ENCODE measurements around the gene MITF. TPM values are rescaled to one million over a fixed set of nuclear protein-coding genes. Genes with fewer than 3 reads are reported as not detected.
"Not testable (repeated sequence)": the region's sequence is repeated elsewhere in the genome, so short reads cannot be mapped to it uniquely, and the experiment has no call there.

Gene MITF
- total RNA-seq, 2 experiments from 2014 or later, result 1.4 to 1.6 TPM

GRCh38 chr3:69774029-69774428, 34.8 kb downstream of the MITF start:
- Mint-ChIP-seq H3K4me1 (no peaks in the 10 kb centered on the region), H3K27ac (no peak overlapping the region), H3K27me3 (no peaks in the 10 kb centered on the region), H3K4me3 (no peak overlapping the region), H3K36me3 (no peaks in the 10 kb centered on the region), H3K9me3 (no peaks in the 10 kb centered on the region)
- no peak for DNase-seq
- POLR2A ChIA-PET, result no interaction called here
- no peak for ATAC-seq (ENCODE audit: low read depth)

DNA sequence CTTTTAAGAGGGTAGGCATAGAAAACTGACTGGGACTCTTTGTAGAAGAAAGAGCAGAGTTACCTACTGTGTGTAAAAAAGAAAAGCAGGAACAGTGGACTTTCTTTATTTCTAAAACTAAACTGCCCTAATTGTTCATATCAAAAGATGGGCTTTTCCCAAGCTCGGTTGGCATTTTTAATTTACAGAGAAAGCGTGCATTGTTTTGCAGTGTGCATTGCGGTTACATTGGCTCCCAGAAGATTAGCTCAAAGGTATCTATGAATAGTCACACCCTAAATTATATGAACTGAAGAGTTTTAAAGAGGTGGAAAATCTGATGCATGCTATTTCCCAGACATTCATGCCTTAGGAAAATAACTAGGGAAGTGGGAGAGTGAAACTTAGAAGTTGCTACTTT, 36.5 kb downstream of the MITF start:
- no peaks in the 10 kb centered on the region for H3K36me3 Mint-ChIP-seq
- no peak for ATAC-seq (ENCODE audit: low read depth)
- DNase-seq, result no peak

GRCh38 chr3:69776289-69776688, 37.0 kb downstream of the MITF start:
- H3K27ac Mint-ChIP-seq, result no peak overlapping the region
- H3K9me3 Mint-ChIP-seq, result no peaks in the 10 kb centered on the region
- no peaks in the 10 kb centered on the region for H3K4me1 Mint-ChIP-seq
- POLR2A ChIA-PET, result no interaction called here
- no peaks in the 10 kb centered on the region for H3K36me3 Mint-ChIP-seq
- ATAC-seq (ENCODE audit: low read depth) (no peak), DNase-seq (no peak)
- H3K4me3 Mint-ChIP-seq, result no peak overlapping the region
- H3K27me3 Mint-ChIP-seq, result no peaks in the 10 kb centered on the region

More for the DNA sequence above, 36.5 kb downstream of the MITF start:
- no peaks in the 10 kb centered on the region for H3K27me3 Mint-ChIP-seq
- no peak overlapping the region for H3K27ac Mint-ChIP-seq
- H3K9me3 Mint-ChIP-seq, result no peaks in the 10 kb centered on the region
- no peak overlapping the region for H3K4me3 Mint-ChIP-seq
- H3K4me1 Mint-ChIP-seq, result no peaks in the 10 kb centered on the region
- POLR2A ChIA-PET, result no interaction called here

- ATAC-seq (ENCODE audit: low read depth) (no peak), DNase-seq (no peak)
- Mint-ChIP-seq H3K4me1 (no peaks in the 10 kb centered on the region), H3K27ac (no peak overlapping the region), H3K36me3 (no peaks in the 10 kb centered on the region), H3K9me3 (no peaks in the 10 kb centered on the region), H3K27me3 (no peaks in the 10 kb centered on the region), H3K4me3 (no peak overlapping the region)
- POLR2A ChIA-PET, result no interaction called here
Observed at GRCh38 chr3:69776920-69777581, 37.8 kb downstream of the MITF start.

DNA sequence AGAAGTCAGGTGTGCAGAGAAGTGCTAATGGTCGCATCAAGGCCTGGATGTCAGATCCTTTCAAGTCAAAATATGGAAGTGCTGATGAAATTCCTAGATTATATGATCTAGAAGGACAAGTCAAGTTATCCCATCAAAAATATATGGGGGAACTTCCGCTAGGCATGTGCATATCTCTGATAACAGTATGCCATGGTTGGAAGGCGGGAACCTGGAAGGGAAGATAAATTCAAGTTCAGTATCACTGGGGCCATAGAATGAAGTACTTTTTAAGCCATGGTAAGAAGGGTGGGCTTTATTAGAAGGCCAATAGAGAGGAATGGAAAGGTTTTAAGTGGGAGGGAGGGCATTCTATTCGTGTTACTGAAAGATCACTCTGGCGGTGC, 38.3 kb downstream of the MITF start:
- DNase-seq, result no peak
- no peak overlapping the region for H3K27ac Mint-ChIP-seq
- no peaks in the 10 kb centered on the region for H3K9me3 Mint-ChIP-seq
- H3K36me3 Mint-ChIP-seq, result no peaks in the 10 kb centered on the region
- H3K4me3 Mint-ChIP-seq, result no peak overlapping the region
- H3K4me1 Mint-ChIP-seq, result no peaks in the 10 kb centered on the region
- ATAC-seq (ENCODE audit: low read depth), result no peak
- no peaks in the 10 kb centered on the region for H3K27me3 Mint-ChIP-seq
- POLR2A ChIA-PET, result no interaction called here

DNA sequence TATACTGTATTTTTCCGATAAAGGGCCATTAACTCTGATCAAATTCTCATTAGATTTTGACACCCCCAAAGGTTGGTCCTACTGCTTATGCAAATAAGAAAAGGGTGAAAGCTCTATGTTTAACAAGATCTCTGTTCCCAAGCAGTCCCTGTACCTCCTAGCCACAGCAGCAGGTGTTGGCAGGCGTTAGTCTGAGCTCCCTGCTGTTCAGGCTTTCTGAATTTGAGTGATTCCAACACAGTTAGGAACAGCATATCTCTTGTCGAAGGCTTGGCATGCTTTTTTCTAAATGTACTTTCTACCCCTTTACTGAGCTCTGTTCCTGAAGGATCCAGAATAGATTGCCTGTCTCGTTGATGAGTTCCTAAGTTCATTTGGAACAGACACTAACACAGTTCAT, 42.3 kb downstream of the MITF start:
- Mint-ChIP-seq H3K36me3 (no peaks in the 10 kb centered on the region), H3K9me3 (no peaks in the 10 kb centered on the region), H3K27me3 (no peaks in the 10 kb centered on the region), H3K4me3 (no peak overlapping the region), H3K4me1 (no peaks in the 10 kb centered on the region), H3K27ac (no peak overlapping the region)
- DNase-seq (no peak), ATAC-seq (ENCODE audit: low read depth) (no peak)
- POLR2A ChIA-PET, result no interaction called here

DNA sequence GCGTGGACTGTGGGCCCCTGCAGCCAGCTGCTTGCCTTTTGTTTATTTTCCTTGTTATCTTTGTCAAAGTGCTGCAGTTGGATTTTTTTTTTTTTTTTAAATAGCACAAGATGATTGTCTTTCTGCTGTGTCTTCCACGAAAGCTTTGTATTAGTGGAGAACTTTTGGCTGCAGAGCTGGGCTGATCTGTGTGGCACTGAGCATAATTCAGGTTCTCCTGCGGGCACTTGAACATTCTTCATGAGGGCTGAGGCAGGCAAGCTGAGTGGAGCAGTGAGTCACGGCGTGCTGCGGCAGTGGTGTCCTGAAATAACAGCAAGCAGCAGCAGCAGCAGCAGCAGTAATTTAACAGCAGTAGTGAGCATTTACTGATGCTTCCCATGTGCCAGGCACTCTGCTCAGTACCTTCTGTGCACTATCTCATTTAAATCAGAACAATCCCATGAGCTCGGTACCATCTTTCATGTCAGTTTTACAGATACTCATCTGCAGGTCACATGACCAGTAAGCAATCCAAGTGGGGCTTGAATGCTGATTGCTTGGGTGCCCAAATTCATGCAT, 45.8 kb downstream of the MITF start:
- no peaks in the 10 kb centered on the region for H3K36me3 Mint-ChIP-seq
- no peak overlapping the region for H3K27ac Mint-ChIP-seq
- no peaks in the 10 kb centered on the region for H3K27me3 Mint-ChIP-seq
- no peaks in the 10 kb centered on the region for H3K4me1 Mint-ChIP-seq
- DNase-seq, result no peak
- H3K4me3 Mint-ChIP-seq, result no peak overlapping the region
- POLR2A ChIA-PET, result no interaction called here
- ATAC-seq (ENCODE audit: low read depth), result no peak
- no peaks in the 10 kb centered on the region for H3K9me3 Mint-ChIP-seq

GRCh38 chr3:69785769-69786320, 46.6 kb downstream of the MITF start:
- no peak for DNase-seq
- Mint-ChIP-seq H3K27ac (no peak overlapping the region), H3K4me3 (no peak overlapping the region), H3K36me3 (no peaks in the 10 kb centered on the region), H3K4me1 (no peaks in the 10 kb centered on the region), H3K27me3 (no peaks in the 10 kb centered on the region), H3K9me3 (no peaks in the 10 kb centered on the region)
- POLR2A ChIA-PET, result no interaction called here
- ATAC-seq (ENCODE audit: low read depth), result no peak

GRCh38 chr3:69786854-69787253, 47.6 kb downstream of the MITF start:
- Mint-ChIP-seq H3K27me3 (peaks cover 1% of the 10 kb centered on the region), H3K27ac (no peak overlapping the region), H3K4me1 (no peaks in the 10 kb centered on the region), H3K9me3 (no peaks in the 10 kb centered on the region), H3K36me3 (no peaks in the 10 kb centered on the region), H3K4me3 (no peak overlapping the region)
- ATAC-seq (ENCODE audit: low read depth) (no peak), DNase-seq (no peak)
- POLR2A ChIA-PET, result no interaction called here

DNA sequence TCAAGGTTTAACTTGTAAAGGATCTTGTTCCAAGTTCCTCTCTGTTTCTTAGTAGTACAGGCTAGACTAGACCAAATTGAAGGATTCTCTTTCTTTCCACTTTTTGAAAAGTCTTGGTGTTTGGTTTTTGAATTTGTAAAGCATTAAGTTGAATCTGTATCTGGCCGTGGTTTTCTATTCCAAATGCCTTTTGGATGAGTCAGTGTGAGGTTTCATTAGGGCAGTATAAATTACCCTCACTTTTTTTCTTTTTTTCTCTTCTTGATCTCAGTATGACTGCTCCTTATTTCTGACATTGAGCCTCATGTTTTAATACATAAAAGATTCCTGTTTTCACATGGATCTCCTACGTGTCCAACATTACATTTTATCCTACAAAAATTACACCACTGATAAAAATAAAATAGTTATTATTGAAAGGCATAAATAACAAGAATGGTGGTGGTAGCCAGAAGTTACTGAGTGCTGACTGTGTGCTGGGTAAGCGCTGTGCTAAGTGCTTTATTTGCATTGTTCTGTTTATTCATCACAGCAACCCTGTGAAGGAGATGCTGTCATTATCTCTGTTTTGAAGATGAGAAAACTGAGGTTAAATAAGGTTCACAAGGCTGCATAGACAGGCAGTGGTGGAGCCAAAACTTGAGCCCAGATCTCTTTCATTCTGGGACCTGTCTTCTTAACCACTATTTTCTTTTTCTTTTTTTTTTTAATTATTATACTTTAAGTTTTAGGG, 48.3 kb downstream of the MITF start:
- no peak overlapping the region for H3K4me3 Mint-ChIP-seq
- H3K27ac Mint-ChIP-seq, result no peak overlapping the region
- H3K27me3 Mint-ChIP-seq, result peaks cover 3% of the 10 kb centered on the region
- no peaks in the 10 kb centered on the region for H3K4me1 Mint-ChIP-seq
- POLR2A ChIA-PET, result no interaction called here
- H3K9me3 Mint-ChIP-seq, result no peaks in the 10 kb centered on the region
- no peak for ATAC-seq (ENCODE audit: low read depth)
- no peak for DNase-seq
- H3K36me3 Mint-ChIP-seq, result no peaks in the 10 kb centered on the region

DNA sequence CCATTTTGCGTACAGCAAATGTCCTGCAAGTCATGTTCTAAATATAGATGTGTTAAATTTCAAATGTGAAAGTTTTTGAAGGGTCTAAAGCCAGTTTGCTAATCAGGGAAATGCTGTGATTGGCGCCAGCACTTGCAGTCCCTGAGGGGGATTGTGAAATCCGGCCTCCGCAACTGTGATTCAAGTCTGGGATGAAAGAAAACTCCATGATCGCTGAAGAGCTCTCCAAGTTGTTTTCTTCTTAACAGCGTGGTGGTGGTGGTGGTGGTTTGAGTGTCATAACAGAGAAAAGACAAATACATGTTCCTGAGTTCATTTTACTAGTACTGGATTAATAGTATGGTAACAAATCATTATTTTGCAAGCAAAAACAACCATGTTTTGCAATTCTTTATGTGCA, 51.8 kb downstream of the MITF start:
- H3K27ac Mint-ChIP-seq, result no peak overlapping the region
- POLR2A ChIA-PET, result no interaction called here
- H3K4me1 Mint-ChIP-seq, result no peaks in the 10 kb centered on the region
- H3K36me3 Mint-ChIP-seq, result no peaks in the 10 kb centered on the region
- H3K4me3 Mint-ChIP-seq, result no peak overlapping the region
- DNase-seq, result no peak
- no peak for ATAC-seq (ENCODE audit: low read depth)
- peaks cover 3% of the 10 kb centered on the region for H3K27me3 Mint-ChIP-seq
- H3K9me3 Mint-ChIP-seq, result no peaks in the 10 kb centered on the region

GRCh38 chr3:69791919-69792399, 52.7 kb downstream of the MITF start:
- DNase-seq (no peak), ATAC-seq (ENCODE audit: low read depth) (no peak)
- H3K4me1 Mint-ChIP-seq, result no peaks in the 10 kb centered on the region
- H3K36me3 Mint-ChIP-seq, result no peaks in the 10 kb centered on the region
- POLR2A ChIA-PET, result no interaction called here
- no peak overlapping the region for H3K27ac Mint-ChIP-seq
- peaks cover 3% of the 10 kb centered on the region for H3K27me3 Mint-ChIP-seq
- no peak overlapping the region for H3K4me3 Mint-ChIP-seq
- no peaks in the 10 kb centered on the region for H3K9me3 Mint-ChIP-seq

- not testable (repeated sequence) for H3K4me3 Mint-ChIP-seq, H3K27ac Mint-ChIP-seq
Observed at GRCh38 chr3:69796126-69796525, 56.9 kb downstream of the MITF start.

DNA sequence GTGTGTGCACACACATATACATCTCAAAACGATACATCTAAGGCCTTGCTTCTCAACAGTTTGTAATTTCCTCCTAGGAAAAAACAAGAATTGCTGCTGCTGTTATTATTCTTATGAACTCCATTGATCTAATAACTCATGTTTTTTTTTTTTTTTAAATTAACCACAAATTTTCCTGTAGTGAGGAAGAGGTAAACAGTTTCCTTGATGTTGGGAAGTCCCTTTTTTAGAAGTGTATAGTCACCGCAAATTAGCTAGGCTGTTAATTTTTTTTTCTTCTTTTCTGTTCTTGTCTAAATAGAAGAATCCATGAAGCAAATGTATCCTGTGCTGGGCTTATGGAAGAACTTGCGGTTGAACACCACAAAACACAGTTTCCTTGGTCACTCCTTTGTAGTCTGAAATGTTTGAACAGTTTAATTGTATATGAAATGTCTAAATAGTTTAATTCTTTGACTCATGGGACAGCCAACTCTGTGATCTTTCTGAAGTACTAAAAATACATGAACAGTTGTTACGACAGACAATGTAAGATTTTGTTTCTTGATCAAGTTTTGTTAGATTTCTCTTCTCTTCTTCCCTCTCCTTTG, 64.5 kb downstream of the MITF start:
- Mint-ChIP-seq H3K4me1 (no peaks in the 10 kb centered on the region), H3K4me3 (no peak overlapping the region), H3K9me3 (no peaks in the 10 kb centered on the region), H3K27ac (no peak overlapping the region), H3K36me3 (no peaks in the 10 kb centered on the region), H3K27me3 (peaks cover 3% of the 10 kb centered on the region)
- POLR2A ChIA-PET, result no interaction called here
- DNase-seq (no peak), ATAC-seq (ENCODE audit: low read depth) (no peak)

More at GRCh38 chr3:69796126-69796525, 56.9 kb downstream of the MITF start:
- H3K9me3 Mint-ChIP-seq; H3K4me1 Mint-ChIP-seq; H3K27me3 Mint-ChIP-seq; POLR2A ChIA-PET; ATAC-seq (ENCODE audit: low read depth); DNase-seq; H3K36me3 Mint-ChIP-seq: not testable (repeated sequence)

Measured in activated naive CD8-positive, alpha-beta T cell treated with anti-CD3 and anti-CD28 coated beads, Interleukin-2, amount 10 ng/mL, durations not matched to agents 7 days and 5 days (primary cell).